GM21526 (cell line): ENCODE results near the gene ZNF705A.
"Not testable (repeated sequence)": the region's sequence is repeated elsewhere in the genome, so short reads cannot be mapped to it uniquely, and the experiment has no call there.

Experiments used
- ATAC-seq: cut with Tn5 transposase; IDR thresholded peaks from one replicate; pipeline ENCODE4 v1.9.1; 2021; ENCODE audit warnings: moderate library complexity; ENCODE audit not compliant: unreplicated experiment, low FRiP score

The ZNF705A gene

DNA sequence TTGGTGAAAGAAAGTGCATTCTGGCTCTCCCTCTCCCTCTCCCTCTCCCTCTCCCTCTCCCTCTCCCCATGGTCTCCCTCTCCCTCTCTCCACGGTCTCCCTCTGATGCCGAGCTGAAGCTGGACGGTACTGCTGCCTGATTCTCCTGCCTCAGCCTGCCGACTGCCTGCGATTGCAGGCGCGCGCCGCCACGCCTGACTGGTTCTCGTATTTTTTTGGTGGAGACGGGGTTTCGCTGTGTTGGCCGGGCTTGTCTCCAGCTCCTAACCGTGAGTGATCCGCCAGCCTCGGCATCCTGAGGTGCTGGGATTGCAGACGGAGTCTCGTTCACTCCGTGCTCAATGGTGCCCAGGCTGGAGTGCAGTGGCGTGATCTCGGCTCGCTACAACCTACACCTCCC, 26.5 kb downstream of the ZNF705A start:
- ATAC-seq: not testable (repeated sequence)

GRCh38 chr12:8184206-8184605, 27.4 kb downstream of the ZNF705A start:
- ATAC-seq: not testable (repeated sequence)

DNA sequence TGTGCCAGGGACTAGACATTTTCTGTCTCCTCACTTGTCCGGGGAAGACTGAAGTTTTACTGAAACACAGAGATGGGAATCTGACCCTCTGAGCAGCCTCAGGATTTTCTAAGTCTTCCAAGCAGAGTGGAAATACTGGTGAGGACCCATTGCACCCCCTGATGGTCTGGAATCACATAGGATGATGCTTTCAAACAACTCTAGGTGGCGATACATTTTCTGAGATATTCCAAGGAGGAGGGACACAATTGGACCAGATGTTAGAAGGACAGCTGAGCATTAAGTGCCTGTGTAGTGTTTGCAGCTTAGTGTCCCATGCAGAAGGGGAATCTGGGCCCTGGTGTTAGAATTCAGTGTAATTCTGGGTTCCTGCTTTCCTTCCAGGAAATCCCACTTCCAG, 31.3 kb downstream of the ZNF705A start:
- ATAC-seq: not testable (repeated sequence)

DNA sequence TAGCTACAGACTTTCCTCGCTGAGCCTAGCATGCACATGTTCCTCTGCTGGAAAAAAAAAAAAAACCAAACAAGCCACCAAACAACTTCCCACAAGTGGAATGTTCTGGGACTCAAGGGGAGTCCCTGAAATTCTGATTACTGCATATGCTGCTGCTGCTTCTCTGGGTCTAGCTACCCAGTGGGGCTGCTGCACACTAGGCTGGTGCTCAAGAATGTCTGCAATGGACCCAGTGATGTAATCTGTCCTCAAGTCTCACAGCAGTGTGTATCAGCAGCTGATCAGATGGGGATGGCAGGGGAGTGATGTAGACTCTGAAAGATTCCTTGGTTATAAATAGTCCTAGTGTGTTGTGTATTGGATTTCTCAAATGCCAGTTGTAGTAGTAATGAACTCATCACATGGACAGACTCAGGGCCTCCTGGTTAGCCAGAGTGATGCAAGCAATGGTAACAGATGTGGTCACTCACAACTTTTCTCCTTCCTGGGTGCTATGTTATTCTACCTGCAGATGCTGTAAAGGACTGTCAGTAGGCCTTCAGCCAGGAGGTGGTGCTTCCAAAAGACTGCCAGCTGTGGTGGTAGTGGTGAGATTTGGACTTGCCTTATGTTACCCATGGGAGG, 41.0 kb downstream of the ZNF705A start:
- ATAC-seq: not testable (repeated sequence)

DNA sequence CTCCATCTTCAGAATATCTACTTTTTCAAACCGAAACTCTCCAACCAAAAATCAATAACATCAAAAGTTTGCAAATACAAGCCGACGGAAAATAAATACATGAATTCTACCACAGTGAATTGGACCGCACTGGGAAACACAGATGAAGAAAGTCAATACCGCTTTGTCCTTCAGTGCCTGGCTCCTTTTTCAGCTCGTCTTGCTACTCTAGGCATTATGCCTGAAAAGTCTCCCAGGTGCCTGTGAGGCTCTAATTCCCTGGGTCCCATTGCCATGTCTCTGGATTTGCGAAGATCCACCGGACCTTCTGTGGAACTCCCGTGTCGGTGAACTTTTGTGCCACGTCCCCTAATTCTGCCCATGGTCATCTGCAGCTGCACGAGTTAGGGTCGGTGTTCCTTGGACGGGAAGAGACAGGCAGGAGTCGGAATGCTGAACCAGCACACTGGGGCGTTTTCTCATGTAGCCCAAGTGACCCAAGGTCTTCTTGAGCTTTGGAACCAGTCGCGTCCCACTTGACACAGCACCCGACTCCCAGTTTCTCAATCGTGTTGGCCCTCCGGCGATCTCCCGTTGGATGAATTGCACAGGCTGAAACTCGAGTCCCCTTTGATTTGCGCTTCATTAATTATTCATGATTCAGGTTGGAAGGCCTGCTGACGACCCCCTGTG, 62.0 kb downstream of the ZNF705A start:
- ATAC-seq: not testable (repeated sequence)

- not testable (repeated sequence) for ATAC-seq
These were observed 64.6 kb downstream of the ZNF705A start for GRCh38 chr12:8221375-8221774.

DNA sequence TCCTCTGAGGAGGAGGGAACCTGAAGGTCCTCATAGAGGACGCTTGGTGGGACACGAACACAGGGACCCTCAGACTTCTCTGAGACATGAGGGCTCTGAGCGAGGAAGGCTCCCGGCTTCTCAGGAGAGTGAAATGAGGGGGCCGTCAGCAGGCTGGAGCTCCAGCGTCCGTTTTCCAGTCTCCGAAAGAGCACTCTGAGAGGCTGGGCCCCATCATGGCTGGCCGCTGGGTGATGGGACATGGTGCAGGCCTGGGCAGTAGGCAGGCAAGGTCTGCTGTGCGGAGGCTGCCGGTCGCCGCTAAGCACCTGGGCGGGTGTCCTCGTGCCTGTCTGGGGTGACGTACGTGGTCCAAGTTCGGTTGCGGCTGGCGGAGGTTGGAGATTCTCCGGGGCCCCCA, 65.0 kb downstream of the ZNF705A start:
- ATAC-seq: not testable (repeated sequence)

- ATAC-seq: not testable (repeated sequence)
These were observed 65.5 kb downstream of the ZNF705A start for GRCh38 chr12:8222303-8222702.

DNA sequence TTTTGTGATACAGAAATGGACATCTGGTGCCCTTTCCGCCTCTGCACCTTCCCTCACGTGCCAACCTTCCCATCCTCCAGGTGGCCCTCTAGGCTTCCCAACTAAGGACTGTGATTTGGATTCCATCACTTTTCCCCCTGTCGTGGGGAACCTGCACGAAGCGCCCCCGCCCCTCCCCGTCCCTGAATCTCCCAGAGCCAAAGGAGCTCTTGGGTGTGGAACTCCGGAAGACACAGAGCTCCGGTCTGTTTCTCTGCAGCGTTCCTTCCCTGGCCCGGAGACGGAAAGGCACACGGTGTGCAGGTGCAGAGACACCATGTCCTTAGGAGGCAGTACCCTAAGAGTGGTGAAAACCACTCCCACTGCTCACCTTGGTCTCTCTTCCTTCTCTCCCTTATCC, 66.8 kb downstream of the ZNF705A start:
- not testable (repeated sequence) for ATAC-seq

GRCh38 chr12:8224782-8225181, 68.0 kb downstream of the ZNF705A start:
- not testable (repeated sequence) for ATAC-seq

DNA sequence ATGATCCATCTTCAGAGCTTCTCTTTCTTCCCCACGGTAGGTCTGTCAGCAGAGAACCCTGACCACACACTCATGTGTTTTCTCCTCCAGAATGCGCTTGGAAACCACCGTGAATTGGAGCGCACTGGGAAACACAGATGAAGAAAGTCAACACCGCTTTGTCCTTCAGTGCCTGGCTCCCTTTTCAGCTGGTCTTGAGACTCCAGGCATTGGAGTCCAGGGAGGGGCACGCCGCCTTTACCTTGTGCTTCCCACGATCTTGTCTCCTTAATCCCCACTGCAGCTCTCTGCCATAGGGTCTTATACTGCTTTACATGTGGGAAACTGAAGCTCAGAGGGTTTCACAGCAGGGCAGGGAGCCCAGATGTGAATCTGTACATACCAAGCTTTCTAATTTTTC, 69.5 kb downstream of the ZNF705A start:
- no peak for ATAC-seq

- not testable (repeated sequence) for ATAC-seq
These were observed 70.3 kb downstream of the ZNF705A start, which contains the start of gene FAM90A1 for GRCh38 chr12:8226992-8227731. TSS of gene FAM90A1 (minus strand) at chr12:8227618. CDS start at chr12:8224832, 2,786 bp downstream.

GRCh38 chr12:8227732-8228077, 70.9 kb downstream of the ZNF705A start:
- not testable (repeated sequence) for ATAC-seq

GRCh38 chr12:8228607-8229006, 71.8 kb downstream of the ZNF705A start:
- ATAC-seq: not testable (repeated sequence)

- not testable (repeated sequence) for ATAC-seq
These were observed 72.7 kb downstream of the ZNF705A start for GRCh38 chr12:8229486-8229885.
